SK-N-SH (cell line): Measurements from ENCODE around the gene EP400. TPM values are rescaled to one million over a fixed set of nuclear protein-coding genes. Genes with fewer than 3 reads are reported as not detected.

ENCODE experiments used
- CTCF ChIA-PET: fragments of 300-600, 350-600 bp; formaldehyde crosslinking; extraction: SDS; loops from one replicate; lab custom pipeline; 2021; lab: Yijun Ruan, JAX
- POLR2A ChIA-PET: fragments of 350-600 bp; sonication (Branson Sonifier 250); formaldehyde crosslinking; extraction: SDS; loops from one replicate; lab custom pipeline; 2020; ENCODE audit warnings: antibody characterized with exemption, inconsistent platforms; lab: Yijun Ruan, JAX
- DNase-seq: peaks from one replicate; pipeline ENCODE4 v3.0.0; 2012
- H2AFZ ChIP-seq: fragments of 200-600 bp; sonication (generic); 2 replicates; pipeline ENCODE4 v1.8.1; 2016; ENCODE audit warnings: antibody characterized with exemption, mild to moderate bottlenecking, low read depth
- H3F3A ChIP-seq: fragments of 200-600 bp; sonication (generic); replicated peaks from 2 replicates; pipeline ENCODE3; 2016; ENCODE audit warnings: antibody characterized with exemption, mild to moderate bottlenecking; ENCODE audit not compliant: insufficient read depth
- H3K27ac ChIP-seq, 2 experiments: fragments of 200-500 bp in 1 of 2; fragments of 200-600 bp in 1 of 2; sonication (Bioruptor generic) in 1 of 2; sonication (generic), shearing (Covaris generic) in 1 of 2; 2 replicates each; pipeline versions ENCODE4 v1.5.1 to v1.6.1; 2014 to 2016; ENCODE audit warnings: low read depth in 2 of 2, inconsistent platforms in 1 of 2, low read length in 1 of 2, mild to moderate bottlenecking in 1 of 2, mixed read lengths in 1 of 2
- H3K27me3 ChIP-seq: fragments of 200-600 bp; sonication (generic), shearing (Covaris generic); 2 replicates; pipeline ENCODE4 v1.6.1; 2016; ENCODE audit warnings: mixed run types; ENCODE audit not compliant: insufficient read depth
- H3K36me3 ChIP-seq, 2 experiments: fragments of 200-500 bp in 1 of 2; fragments of 200-600 bp in 1 of 2; sonication (Bioruptor generic) in 1 of 2; sonication (generic) in 1 of 2; replicated peaks in 1 of 2; 2 replicates each; pipeline versions ENCODE3 to v1.5.1; 2014 to 2016; ENCODE audit warnings: low read length in 1 of 2, mild to moderate bottlenecking in 1 of 2; ENCODE audit not compliant: insufficient read depth in 2 of 2, control insufficient read depth in 1 of 2
- H3K4me1 ChIP-seq, 2 experiments: fragments of 200-500 bp in 1 of 2; fragments of 200-600 bp in 1 of 2; sonication (Bioruptor generic) in 1 of 2; sonication (generic), shearing (Covaris generic) in 1 of 2; 2 replicates each; pipeline versions ENCODE4 v1.5.1 to v1.6.1; 2014 to 2016; ENCODE audit warnings: low read depth in 1 of 2, low read length in 1 of 2, mixed run types in 1 of 2; ENCODE audit not compliant: insufficient read depth in 2 of 2, control insufficient read depth in 1 of 2
- H3K4me2 ChIP-seq: fragments of 200-600 bp; sonication (generic), shearing (Covaris generic); 2 replicates; pipeline ENCODE4 v1.6.1; 2017; ENCODE audit warnings: mixed run types
- H3K4me3 ChIP-seq, 2 experiments: fragments of 200-500 bp in 1 of 2; fragments of 200-600 bp in 1 of 2; sonication (Bioruptor generic) in 1 of 2; sonication (generic), shearing (Covaris generic) in 1 of 2; 2 replicates each; pipeline versions ENCODE4 v1.5.1 to v1.8.1; 2014 to 2016; ENCODE audit warnings: low read depth in 2 of 2, inconsistent platforms in 1 of 2, low read length in 1 of 2, mild to moderate bottlenecking in 1 of 2, mixed read lengths in 1 of 2, moderate library complexity in 1 of 2
- H3K79me2 ChIP-seq: fragments of 200-600 bp; sonication (generic); 2 replicates; pipeline ENCODE4 v1.8.1; 2017; ENCODE audit warnings: mild to moderate bottlenecking; ENCODE audit not compliant: insufficient read depth
- H3K9ac ChIP-seq: fragments of 200-600 bp; sonication (generic); 2 replicates; pipeline ENCODE4 v1.6.1; 2017; ENCODE audit warnings: mixed run types
- H3K9me2 ChIP-seq: fragments of 200-600 bp; sonication (generic); 2 replicates; pipeline ENCODE4 v1.6.1; 2017; ENCODE audit warnings: mixed run types
- H3K9me3 ChIP-seq: fragments of 200-600 bp; sonication (generic); 2 replicates; pipeline ENCODE4 v1.6.1; 2017; ENCODE audit warnings: mixed run types, mild to moderate bottlenecking, moderate library complexity
- H4K20me1 ChIP-seq: fragments of 200-600 bp; sonication (generic); 2 replicates; pipeline ENCODE4 v1.6.1; 2017; ENCODE audit warnings: mild to moderate bottlenecking, mixed run types; ENCODE audit not compliant: insufficient read depth
- CHD2 ChIP-seq: fragments of 150-350 bp; IDR thresholded peaks from 2 replicates; pipeline ENCODE4 v1.6.1; 2018; ENCODE audit warnings: low read length; ENCODE audit not compliant: partially characterized antibody
- EP300 ChIP-seq, 2 experiments: IDR thresholded peaks; 2 replicates each; pipeline versions ENCODE4 v1.4.0 to v1.6.1; 2012; ENCODE audit warnings: borderline replicate concordance in 1 of 2, low read depth in 1 of 2, low read length in 1 of 2
- EZH2phosphoT487 ChIP-seq: fragments of 200-600 bp; sonication (generic); IDR thresholded peaks from 2 replicates; pipeline ENCODE4 v1.6.1; 2017; ENCODE audit warnings: low read depth, mixed run types, mild to moderate bottlenecking, antibody characterized with exemption, moderate library complexity, borderline replicate concordance
- GABPA ChIP-seq: IDR thresholded peaks from 2 replicates; pipeline ENCODE4 v1.4.0; 2012; ENCODE audit warnings: low read depth, mild to moderate bottlenecking
- GATA2 ChIP-seq: sonication (generic); formaldehyde crosslinking; IDR thresholded peaks from 2 replicates; pipeline ENCODE4 v1.5.0; 2020; ENCODE audit warnings: mild to moderate bottlenecking, missing genetic modification reagents
- JUND ChIP-seq: IDR thresholded peaks from 2 replicates; pipeline ENCODE4 v1.4.0; 2012
- NFIC ChIP-seq: IDR thresholded peaks from 2 replicates; pipeline ENCODE4 v1.4.0; 2012; ENCODE audit warnings: borderline replicate concordance
- NRF1 ChIP-seq: IDR thresholded peaks from 2 replicates; pipeline ENCODE4 v1.6.1; 2012; ENCODE audit warnings: low read depth, mild to moderate bottlenecking, low read length
- POLR2AphosphoS5 ChIP-seq: IDR thresholded peaks from 2 replicates; pipeline ENCODE4 v1.6.1; 2012; ENCODE audit warnings: low read depth, low read length
- RAD21 ChIP-seq: IDR thresholded peaks from 2 replicates; pipeline ENCODE4 v1.6.1; 2012; ENCODE audit warnings: mild to moderate bottlenecking, low read length
- RCOR1 ChIP-seq: fragments of 150-350 bp; IDR thresholded peaks from 2 replicates; pipeline ENCODE4 v1.6.1; 2017; ENCODE audit warnings: antibody characterized with exemption, low read length
- RFX5 ChIP-seq: IDR thresholded peaks from 2 replicates; pipeline ENCODE4 v1.6.1; 2012; ENCODE audit warnings: mild to moderate bottlenecking, improper control_type of control experiment, low read length
- RXRA ChIP-seq: IDR thresholded peaks from 2 replicates; pipeline ENCODE4 v1.4.0; 2012; ENCODE audit warnings: low read depth, mild to moderate bottlenecking, borderline replicate concordance
- SIN3A ChIP-seq: IDR thresholded peaks from 2 replicates; pipeline ENCODE4 v1.6.1; 2012; ENCODE audit warnings: low read depth, mild to moderate bottlenecking, low read length, moderate library complexity, borderline replicate concordance
- TAF1 ChIP-seq: IDR thresholded peaks from 2 replicates; pipeline ENCODE4 v1.6.1; 2012; ENCODE audit warnings: low read depth, mild to moderate bottlenecking, low read length, moderate library complexity, borderline replicate concordance
- TCF12 ChIP-seq: IDR thresholded peaks from 2 replicates; pipeline ENCODE4 v1.4.0; 2012
- WGBS: methylation state at CpG from one replicate; pipeline ENCODE4 v1.1.6; 2017; ENCODE audit warnings: low lambda C conversion rate; 5-methylcytosine and 5-hydroxymethylcytosine counted together
- polyA plus RNA-seq, 3 experiments: library from polyadenylated mRNA; depleted of rRNA; stranded (reverse); fragments of >200 nt; gene quantifications; 2 replicates each; pipeline ENCODE4 v1.2.3, GENCODE V29; 2012
- TF ChIP-seq, protein P1 (sequence below): IDR thresholded peaks from 2 replicates; pipeline ENCODE4 v1.4.0; 2012; ENCODE audit warnings: low read depth
- TF ChIP-seq, protein P2 (sequence below): IDR thresholded peaks from 2 replicates; pipeline ENCODE4 v1.4.0; 2012; ENCODE audit warnings: low read depth, borderline replicate concordance
- TF ChIP-seq, protein P3 (sequence below): IDR thresholded peaks from 2 replicates; pipeline ENCODE4; 2012
- TF ChIP-seq, protein P4 (sequence below): IDR thresholded peaks from 2 replicates; pipeline ENCODE4 v1.6.1; 2012; ENCODE audit warnings: mild to moderate bottlenecking, low read depth, low read length, moderate library complexity
- TF ChIP-seq, protein P5 (sequence below): IDR thresholded peaks from 2 replicates; pipeline ENCODE4 v1.4.0; 2012; ENCODE audit warnings: low read depth, borderline replicate concordance

EP400 gene
- polyA plus RNA-seq, 1 of the 3 experiments (the other 2 are of a cell fraction), result 7.0 TPM

DNA sequence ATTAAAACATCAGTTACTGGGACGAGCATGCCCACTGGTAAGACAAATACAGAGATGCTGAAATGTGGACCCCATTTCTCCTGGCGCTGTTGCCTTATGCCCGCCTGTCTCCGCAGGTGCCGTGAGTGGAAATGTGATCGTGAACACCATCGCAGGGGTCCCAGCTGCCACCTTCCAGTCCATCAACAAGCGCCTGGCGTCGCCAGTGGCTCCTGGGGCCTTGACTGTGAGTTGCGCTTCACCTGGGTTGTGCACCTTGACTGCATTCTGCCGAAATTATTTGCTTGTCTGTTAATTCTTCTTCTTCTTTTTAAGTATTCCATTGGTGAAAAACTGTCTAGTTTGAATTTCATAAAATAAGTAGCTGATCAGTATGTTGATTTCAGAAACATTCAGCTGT is 105.2 kb downstream of the EP400 start:
- peaks cover 56 to 64% of the 10 kb centered on the region in 2 experiments for H3K36me3 ChIP-seq
- H3K27ac ChIP-seq, result no peak overlapping the region
- no peaks in the 10 kb centered on the region for H3F3A ChIP-seq
- POLR2A ChIA-PET, result no interaction called here
- peaks cover 0 to 6% of the 10 kb centered on the region in 2 experiments; a peak in 1 of 4 replicates for H3K4me1 ChIP-seq
- H3K27me3 ChIP-seq, result no peaks in the 10 kb centered on the region
- H2AFZ ChIP-seq, result no peak overlapping the region
- H3K4me3 ChIP-seq, result no peak overlapping the region
- H3K79me2 ChIP-seq, result no peaks in the 10 kb centered on the region
- no peaks in the 10 kb centered on the region for H3K9me2 ChIP-seq
- TF ChIP-seq JUND, result no peak
- TF ChIP-seq GATA2 (CRISPR knock-in tag), result no peak
- TF ChIP-seq, all 33 proteins: peak for 0
- Histone ChIP-seq H3K4me2 (no peak overlapping the region), H4K20me1 (no peaks in the 10 kb centered on the region), H3K9me3 (no peaks in the 10 kb centered on the region), H3K9ac (no peak overlapping the region)
- no peak for DNase-seq
- 97% methylated on average over 12 of the region's 12 CpGs for WGBS
- CTCF ChIA-PET, result interaction anchor here (1.1 kb wide), 1 partner anchor 9 kb away, joined by 3 read pairs; no protein-coding TSS in a partner anchor

DNA sequence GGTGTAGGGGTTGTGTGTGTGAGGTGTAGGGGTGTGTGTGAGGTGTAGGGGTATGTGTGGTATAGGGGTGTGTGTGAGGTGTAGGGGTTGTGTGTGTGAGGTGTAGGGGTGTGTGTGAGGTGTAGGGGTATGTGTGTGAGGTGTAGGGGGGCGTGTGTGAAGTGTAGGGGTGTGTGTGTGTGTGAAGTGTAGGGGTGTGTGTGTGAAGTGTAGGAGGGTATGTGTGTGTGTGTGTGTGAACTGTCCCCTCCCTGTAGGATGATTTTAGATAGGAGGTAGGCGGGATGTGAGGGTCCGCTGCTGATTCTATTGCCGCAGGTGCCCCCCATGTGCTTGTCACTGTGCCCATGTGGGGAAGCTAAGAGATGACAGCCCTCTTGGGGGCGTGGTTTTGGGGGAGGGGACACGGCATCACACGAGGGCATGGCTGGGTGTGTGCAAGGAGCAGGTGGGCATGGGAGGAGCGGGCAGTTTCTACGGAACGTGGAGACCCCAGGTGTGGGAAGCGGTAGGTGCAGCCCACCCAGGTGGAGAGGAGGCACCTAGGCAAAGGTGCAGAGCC is 105.9 kb downstream of the EP400 start:
- no peaks in the 10 kb centered on the region for H4K20me1 ChIP-seq
- no peak overlapping the region for H3K4me3 ChIP-seq
- no peak overlapping the region for H2AFZ ChIP-seq
- H3K9me2 ChIP-seq, result no peaks in the 10 kb centered on the region
- peaks cover 52 to 58% of the 10 kb centered on the region in 2 experiments for H3K36me3 ChIP-seq
- POLR2A ChIA-PET, result no interaction called here
- no peak overlapping the region for H3K27ac ChIP-seq
- 98% methylated on average over 11 of the region's 11 CpGs for WGBS
- H3K4me2 ChIP-seq, result no peak overlapping the region
- H3K9me3 ChIP-seq, result no peaks in the 10 kb centered on the region
- H3K27me3 ChIP-seq, result no peaks in the 10 kb centered on the region
- no peaks in the 10 kb centered on the region for H3F3A ChIP-seq
- TF ChIP-seq CHD2 (no peak), EP300 (IDR thresholded peaks at IDR 0.05; ENCODE audit: borderline replicate concordance in 1 of 2, low read depth in 1 of 2, low read length in 1 of 2) (no peak), RXRA (no peak), JUND (no peak), TCF12 (no peak), GABPA (no peak), RCOR1 (no peak), TAF1 (no peak), SIN3A (no peak), NRF1 (no peak), NFIC (no peak), POLR2AphosphoS5 (no peak), RFX5 (no peak), EZH2phosphoT487 (no peak), RAD21 (no peak)
- TF ChIP-seq, protein P1, sequence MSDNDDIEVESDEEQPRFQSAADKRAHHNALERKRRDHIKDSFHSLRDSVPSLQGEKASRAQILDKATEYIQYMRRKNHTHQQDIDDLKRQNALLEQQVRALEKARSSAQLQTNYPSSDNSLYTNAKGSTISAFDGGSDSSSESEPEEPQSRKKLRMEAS, result no peak
- TF ChIP-seq, protein P2, sequence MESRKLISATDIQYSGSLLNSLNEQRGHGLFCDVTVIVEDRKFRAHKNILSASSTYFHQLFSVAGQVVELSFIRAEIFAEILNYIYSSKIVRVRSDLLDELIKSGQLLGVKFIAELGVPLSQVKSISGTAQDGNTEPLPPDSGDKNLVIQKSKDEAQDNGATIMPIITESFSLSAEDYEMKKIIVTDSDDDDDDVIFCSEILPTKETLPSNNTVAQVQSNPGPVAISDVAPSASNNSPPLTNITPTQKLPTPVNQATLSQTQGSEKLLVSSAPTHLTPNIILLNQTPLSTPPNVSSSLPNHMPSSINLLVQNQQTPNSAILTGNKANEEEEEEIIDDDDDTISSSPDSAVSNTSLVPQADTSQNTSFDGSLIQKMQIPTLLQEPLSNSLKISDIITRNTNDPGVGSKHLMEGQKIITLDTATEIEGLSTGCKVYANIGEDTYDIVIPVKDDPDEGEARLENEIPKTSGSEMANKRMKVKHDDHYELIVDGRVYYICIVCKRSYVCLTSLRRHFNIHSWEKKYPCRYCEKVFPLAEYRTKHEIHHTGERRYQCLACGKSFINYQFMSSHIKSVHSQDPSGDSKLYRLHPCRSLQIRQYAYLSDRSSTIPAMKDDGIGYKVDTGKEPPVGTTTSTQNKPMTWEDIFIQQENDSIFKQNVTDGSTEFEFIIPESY, result no peak
- TF ChIP-seq, protein P3, sequence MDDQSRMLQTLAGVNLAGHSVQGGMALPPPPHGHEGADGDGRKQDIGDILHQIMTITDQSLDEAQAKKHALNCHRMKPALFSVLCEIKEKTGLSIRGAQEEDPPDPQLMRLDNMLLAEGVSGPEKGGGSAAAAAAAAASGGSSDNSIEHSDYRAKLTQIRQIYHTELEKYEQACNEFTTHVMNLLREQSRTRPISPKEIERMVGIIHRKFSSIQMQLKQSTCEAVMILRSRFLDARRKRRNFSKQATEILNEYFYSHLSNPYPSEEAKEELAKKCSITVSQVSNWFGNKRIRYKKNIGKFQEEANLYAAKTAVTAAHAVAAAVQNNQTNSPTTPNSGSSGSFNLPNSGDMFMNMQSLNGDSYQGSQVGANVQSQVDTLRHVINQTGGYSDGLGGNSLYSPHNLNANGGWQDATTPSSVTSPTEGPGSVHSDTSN, result no peak
- TF ChIP-seq, protein P4, sequence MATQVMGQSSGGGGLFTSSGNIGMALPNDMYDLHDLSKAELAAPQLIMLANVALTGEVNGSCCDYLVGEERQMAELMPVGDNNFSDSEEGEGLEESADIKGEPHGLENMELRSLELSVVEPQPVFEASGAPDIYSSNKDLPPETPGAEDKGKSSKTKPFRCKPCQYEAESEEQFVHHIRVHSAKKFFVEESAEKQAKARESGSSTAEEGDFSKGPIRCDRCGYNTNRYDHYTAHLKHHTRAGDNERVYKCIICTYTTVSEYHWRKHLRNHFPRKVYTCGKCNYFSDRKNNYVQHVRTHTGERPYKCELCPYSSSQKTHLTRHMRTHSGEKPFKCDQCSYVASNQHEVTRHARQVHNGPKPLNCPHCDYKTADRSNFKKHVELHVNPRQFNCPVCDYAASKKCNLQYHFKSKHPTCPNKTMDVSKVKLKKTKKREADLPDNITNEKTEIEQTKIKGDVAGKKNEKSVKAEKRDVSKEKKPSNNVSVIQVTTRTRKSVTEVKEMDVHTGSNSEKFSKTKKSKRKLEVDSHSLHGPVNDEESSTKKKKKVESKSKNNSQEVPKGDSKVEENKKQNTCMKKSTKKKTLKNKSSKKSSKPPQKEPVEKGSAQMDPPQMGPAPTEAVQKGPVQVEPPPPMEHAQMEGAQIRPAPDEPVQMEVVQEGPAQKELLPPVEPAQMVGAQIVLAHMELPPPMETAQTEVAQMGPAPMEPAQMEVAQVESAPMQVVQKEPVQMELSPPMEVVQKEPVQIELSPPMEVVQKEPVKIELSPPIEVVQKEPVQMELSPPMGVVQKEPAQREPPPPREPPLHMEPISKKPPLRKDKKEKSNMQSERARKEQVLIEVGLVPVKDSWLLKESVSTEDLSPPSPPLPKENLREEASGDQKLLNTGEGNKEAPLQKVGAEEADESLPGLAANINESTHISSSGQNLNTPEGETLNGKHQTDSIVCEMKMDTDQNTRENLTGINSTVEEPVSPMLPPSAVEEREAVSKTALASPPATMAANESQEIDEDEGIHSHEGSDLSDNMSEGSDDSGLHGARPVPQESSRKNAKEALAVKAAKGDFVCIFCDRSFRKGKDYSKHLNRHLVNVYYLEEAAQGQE, result no peak
- TF ChIP-seq, protein P5, sequence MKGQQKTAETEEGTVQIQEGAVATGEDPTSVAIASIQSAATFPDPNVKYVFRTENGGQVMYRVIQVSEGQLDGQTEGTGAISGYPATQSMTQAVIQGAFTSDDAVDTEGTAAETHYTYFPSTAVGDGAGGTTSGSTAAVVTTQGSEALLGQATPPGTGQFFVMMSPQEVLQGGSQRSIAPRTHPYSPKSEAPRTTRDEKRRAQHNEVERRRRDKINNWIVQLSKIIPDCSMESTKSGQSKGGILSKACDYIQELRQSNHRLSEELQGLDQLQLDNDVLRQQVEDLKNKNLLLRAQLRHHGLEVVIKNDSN, result no peak
- peaks cover 0 to 1% of the 10 kb centered on the region in 2 experiments; a peak in 1 of 4 replicates for H3K4me1 ChIP-seq
- no peak overlapping the region for H3K9ac ChIP-seq
- CTCF ChIA-PET, result interaction anchor here (0.9 to 1.1 kb wide), 2 partner anchors 8 to 21 kb away, joined by 3 read pairs; no protein-coding TSS in a partner anchor
- H3K79me2 ChIP-seq, result no peaks in the 10 kb centered on the region
- no peak for DNase-seq
